GM19025 (cell line): Measurements from ENCODE around the gene TCL1B.

Experiments used
- ATAC-seq: cut with Tn5 transposase; IDR thresholded peaks from one replicate; pipeline ENCODE4 v1.9.1; 2021; ENCODE audit warnings: mild to moderate bottlenecking, low read depth, moderate library complexity; ENCODE audit not compliant: unreplicated experiment

TCL1B gene

GRCh38 chr14:95741781-95742180, 55.6 kb downstream of the TCL1B start:
- no peak for ATAC-seq
